ENCODE data around the gene UBE2D2. TPM values are rescaled to one million over a fixed set of nuclear protein-coding genes. Genes with fewer than 3 reads are reported as not detected.
"Not testable (repeated sequence)": the region's sequence is repeated elsewhere in the genome, so short reads cannot be mapped to it uniquely, and the experiment has no call there.

Gene UBE2D2
- total and polyA plus RNA-seq, 2 donors (not counting 1 experiment from before 2014, with no cell fraction given): 64.3 to 168 TPM

DNA sequence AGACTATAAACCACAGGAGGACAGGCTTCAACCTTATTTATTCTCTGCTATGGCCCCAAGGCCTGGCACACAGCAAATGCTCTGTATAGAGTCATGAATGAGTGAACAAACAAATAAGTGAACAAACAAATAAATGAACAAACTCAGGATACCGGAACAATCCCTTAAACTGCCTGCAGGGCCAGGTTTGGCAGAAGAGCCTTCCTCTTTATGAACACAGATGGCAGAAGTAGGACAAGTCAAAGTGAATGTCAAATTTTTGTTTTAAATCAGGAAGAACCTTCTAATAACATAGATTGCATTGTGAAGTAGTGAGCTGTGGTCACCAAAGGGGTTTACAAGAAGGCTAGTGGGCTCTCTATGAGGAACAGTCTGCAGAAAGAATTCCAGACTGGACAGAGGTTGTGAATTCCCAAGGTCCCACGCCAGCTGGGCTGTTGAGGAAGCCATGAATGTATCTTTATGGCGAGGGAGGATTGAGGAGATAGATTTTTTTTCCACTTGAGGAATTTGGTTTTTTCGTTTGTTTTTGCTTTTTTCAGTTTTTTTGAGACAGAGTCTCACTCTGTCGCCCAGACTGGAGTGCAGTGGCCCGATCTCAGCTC lies 48.3 kb upstream of the UBE2D2 start:
- H4K20me1 ChIP-seq (ENCODE audit: control insufficient read depth, insufficient read depth, low read length, poor library complexity, severe bottlenecking): no peaks in the 10 kb centered on the region
- H3K27me3 ChIP-seq (replicated peaks in 1 of 4; ENCODE audit: control extremely low read depth in 1 of 4, control insufficient read depth in 3 of 4, insufficient read depth in 4 of 4, low read length in 3 of 4): no peaks in the 10 kb centered on the region
- H3K36me3 ChIP-seq (replicated peaks in 1 of 2; ENCODE audit: control extremely low read depth in 1 of 2, control insufficient read depth in 1 of 2, extremely low read depth in 1 of 2, insufficient read depth in 2 of 2, low read length in 1 of 2): no peaks in the 10 kb centered on the region
- no peak for ATAC-seq (ENCODE audit: low read depth)
- peaks cover 2% of the 10 kb centered on the region for H3K9me3 Mint-ChIP-seq (ENCODE audit: insufficient read depth)
- WGBS (ENCODE audit: insufficient coverage): 88% methylated on average over 5 of the region's 6 CpGs
- H3K27ac Mint-ChIP-seq: no peak overlapping the region
- ChIA-PET POLR2A (interaction anchor here (0.6 kb wide), 2 partner anchors 208 to 280 kb away, joined by 3 to 6 read pairs; no protein-coding TSS in a partner anchor), CTCF (interaction anchor here (0.8 to 11.0 kb wide), 15 partner anchors 10 to 262 kb away, joined by 3 to 168 read pairs (median 4); partner anchors contain the start of genes PROB1 and UBE2D2)
- H3K4me1 ChIP-seq (ENCODE audit: control insufficient read depth in 2 of 2, insufficient read depth in 2 of 2, low read length in 2 of 2): peaks cover 6 to 17% of the 10 kb centered on the region in 2 donors
- H3K27ac ChIP-seq (ENCODE audit: low read length in 2 of 2): no peak overlapping the region
- H3K27me3 Mint-ChIP-seq: no peaks in the 10 kb centered on the region
- no peak overlapping the region for H3K4me3 Mint-ChIP-seq
- no peak overlapping the region for H3K9ac ChIP-seq (ENCODE audit: low read length)
- no peak for DNase-seq
- no peaks in the 10 kb centered on the region for H3K79me2 ChIP-seq (ENCODE audit: control insufficient read depth, insufficient read depth, low read length)
- H2AFZ ChIP-seq (ENCODE audit: insufficient read depth, low read depth, low read length, poor library complexity, severe bottlenecking): no peak overlapping the region
- H3K9me3 ChIP-seq (ENCODE audit: control extremely low read depth in 1 of 3, control insufficient read depth in 2 of 3, insufficient read depth in 1 of 3, low read length in 2 of 3): peaks cover 0 to 3% (median 0%) of the 10 kb centered on the region in 3 donors
- TF ChIP-seq CTCF (IDR thresholded peaks at IDR 0.05) (no peak), EZH2 (IDR thresholded peaks at IDR 0.05; ENCODE audit: borderline replicate concordance, insufficient read depth, low read depth, low read length, poor library complexity, severe bottlenecking) (no peak)
- H3K4me2 ChIP-seq (replicated peaks; ENCODE audit: low read depth, low read length, poor library complexity, severe bottlenecking): no peak overlapping the region
- no peak overlapping the region for H3K4me3 ChIP-seq (ENCODE audit: control extremely low read depth in 1 of 5, extremely low read depth in 1 of 5, insufficient read depth in 1 of 5, low read depth in 2 of 5, low read length in 4 of 5)
- H3K4me1 Mint-ChIP-seq: peaks cover 25% of the 10 kb centered on the region
- intact Hi-C loops (cut with micrococcal nuclease): loop anchor here (1.0 to 10.0 kb wide), 3 partner anchors 168 to 262 kb away; partner anchors contain the start of gene PAIP2

GRCh38 chr5:139513434-139513833 lies 47.7 kb upstream of the UBE2D2 start:
- not testable (repeated sequence) for H3K9me3 ChIP-seq (ENCODE audit: control extremely low read depth in 1 of 3, control insufficient read depth in 2 of 3, insufficient read depth in 1 of 3, low read length in 2 of 3); H4K20me1 ChIP-seq (ENCODE audit: control insufficient read depth, insufficient read depth, low read length, poor library complexity, severe bottlenecking); H3K27me3 ChIP-seq (replicated peaks in 1 of 4; ENCODE audit: control extremely low read depth in 1 of 4, control insufficient read depth in 3 of 4, insufficient read depth in 4 of 4, low read length in 3 of 4); H3K4me3 Mint-ChIP-seq; H3K36me3 ChIP-seq (replicated peaks in 1 of 2; ENCODE audit: control extremely low read depth in 1 of 2, control insufficient read depth in 1 of 2, extremely low read depth in 1 of 2, insufficient read depth in 2 of 2, low read length in 1 of 2); H2AFZ ChIP-seq (ENCODE audit: insufficient read depth, low read depth, low read length, poor library complexity, severe bottlenecking); H3K4me3 ChIP-seq (ENCODE audit: control extremely low read depth in 1 of 5, extremely low read depth in 1 of 5, insufficient read depth in 1 of 5, low read depth in 2 of 5, low read length in 4 of 5); H3K27me3 Mint-ChIP-seq; H3K79me2 ChIP-seq (ENCODE audit: control insufficient read depth, insufficient read depth, low read length); H3K4me2 ChIP-seq (replicated peaks; ENCODE audit: low read depth, low read length, poor library complexity, severe bottlenecking); H3K9ac ChIP-seq (ENCODE audit: low read length); H3K27ac ChIP-seq (ENCODE audit: low read length in 2 of 2); H3K9me3 Mint-ChIP-seq (ENCODE audit: insufficient read depth)
- H3K4me1 Mint-ChIP-seq: peaks cover 30% of the 10 kb centered on the region
- H3K27ac Mint-ChIP-seq: peak overlapping the region; percentile 7
- DNase-seq (peak; percentile 68), ATAC-seq (ENCODE audit: low read depth) (peak; percentile 31)
- TF ChIP-seq CTCF (IDR thresholded peaks at IDR 0.05): peak; percentile 43
- WGBS (ENCODE audit: insufficient coverage): 55% methylated on average over 5 of the region's 5 CpGs
- peaks cover 6 to 21% of the 10 kb centered on the region in 2 donors for H3K4me1 ChIP-seq (ENCODE audit: control insufficient read depth in 2 of 2, insufficient read depth in 2 of 2, low read length in 2 of 2)
- intact Hi-C loops (cut with micrococcal nuclease): loop anchor here (1.0 to 10.0 kb wide), 3 partner anchors 169 to 262 kb away; partner anchors contain the start of gene PAIP2
- ChIA-PET CTCF (interaction anchor here (0.7 to 11.0 kb wide), 20 partner anchors 8 to 262 kb away, joined by 3 to 168 read pairs (median 4); partner anchors contain the start of genes PROB1 and UBE2D2), POLR2A (interaction anchor here (0.6 kb wide), 1 partner anchor 281 kb away, joined by 6 read pairs; no protein-coding TSS in a partner anchor)

All from B cell (primary cell).